ENCODE measurements around the gene HOXA4.
A peak's percentile ranks its signal among the peaks of the same experiment; 100 is the strongest.

HOXA4 gene

GRCh38 chr7:27163288-27164044 is 32.9 kb upstream of the HOXA4 start:
- Histone ChIP-seq H3K36me3 (replicated peaks in 1 of 2; ENCODE audit: control insufficient read depth in 2 of 2, insufficient read depth in 2 of 2, low read length in 2 of 2) (no peaks in the 10 kb centered on the region), H2BK5ac (ENCODE audit: low read length) (no peak overlapping the region), H2AK5ac (ENCODE audit: low read depth, low read length) (no peak overlapping the region), H4K91ac (ENCODE audit: low read depth, low read length, poor library complexity) (no peak overlapping the region), H3K4me3 (ENCODE audit: low read length in 2 of 2) (no peak overlapping the region), H4K8ac (ENCODE audit: low read depth, low read length) (no peak overlapping the region), H3K4me1 (ENCODE audit: control insufficient read depth in 2 of 2, insufficient read depth in 1 of 2, low read depth in 1 of 2, low read length in 2 of 2) (no peaks in the 10 kb centered on the region), H3K4ac (ENCODE audit: low read length) (no peak overlapping the region), H2AFZ (ENCODE audit: low read length) (no peak overlapping the region), H3K14ac (ENCODE audit: low read length) (no peak overlapping the region), H3K79me1 (ENCODE audit: low read depth, low read length) (peaks cover 2% of the 10 kb centered on the region), H3K9ac (ENCODE audit: low read depth, low read length, poor library complexity) (no peak overlapping the region), H3K27ac (replicated peaks; ENCODE audit: low read length) (no peak overlapping the region), H3K18ac (ENCODE audit: low read length) (no peak overlapping the region), H2BK120ac (ENCODE audit: low read depth, low read length) (no peak overlapping the region), H2BK15ac (ENCODE audit: low read length) (no peak overlapping the region), H2BK12ac (ENCODE audit: low read length) (no peak overlapping the region), H3K9me3 (replicated peaks in 1 of 2; ENCODE audit: control insufficient read depth in 2 of 2, insufficient read depth in 1 of 2, low read depth in 1 of 2, low read length in 2 of 2) (peaks cover 15 to 32% of the 10 kb centered on the region in 2 donors), H3K27me3 (ENCODE audit: control insufficient read depth in 3 of 3, insufficient read depth in 3 of 3, low read depth in 1 of 3, low read length in 3 of 3) (peaks cover 73 to 97% (median 95%) of the 10 kb centered on the region in 3 experiments), H3K23ac (ENCODE audit: low read depth, low read length, poor library complexity) (peak overlapping the region; percentile 75), H3K4me2 (ENCODE audit: insufficient read depth, low read length, poor library complexity, severe bottlenecking) (no peak overlapping the region)
- DNase-seq (ENCODE audit: low spot score), result no peak
- no CpG with 5 or more reads among the region's 24 CpGs for WGBS, 2 donors (ENCODE audit: extremely low coverage in 2 of 2, insufficient read length in 2 of 2, insufficient replicate concordance in 1 of 2)

- Histone ChIP-seq H4K91ac (ENCODE audit: low read depth, low read length, poor library complexity) (no peak overlapping the region), H3K79me1 (ENCODE audit: low read depth, low read length) (peaks cover 2% of the 10 kb centered on the region), H2BK120ac (ENCODE audit: low read depth, low read length) (no peak overlapping the region), H3K27me3 (ENCODE audit: control insufficient read depth in 3 of 3, insufficient read depth in 3 of 3, low read depth in 1 of 3, low read length in 3 of 3) (peaks cover 72 to 97% (median 95%) of the 10 kb centered on the region in 3 experiments), H3K4ac (ENCODE audit: low read length) (no peak overlapping the region), H3K27ac (replicated peaks; ENCODE audit: low read length) (no peak overlapping the region), H3K4me3 (ENCODE audit: low read length in 2 of 2) (no peak overlapping the region), H3K4me1 (ENCODE audit: control insufficient read depth in 2 of 2, insufficient read depth in 1 of 2, low read depth in 1 of 2, low read length in 2 of 2) (no peaks in the 10 kb centered on the region), H2AK5ac (ENCODE audit: low read depth, low read length) (no peak overlapping the region), H2BK12ac (ENCODE audit: low read length) (no peak overlapping the region), H3K9ac (ENCODE audit: low read depth, low read length, poor library complexity) (no peak overlapping the region), H3K4me2 (ENCODE audit: insufficient read depth, low read length, poor library complexity, severe bottlenecking) (no peak overlapping the region), H2AFZ (ENCODE audit: low read length) (no peak overlapping the region), H4K8ac (ENCODE audit: low read depth, low read length) (no peak overlapping the region), H3K18ac (ENCODE audit: low read length) (no peak overlapping the region), H3K9me3 (replicated peaks in 1 of 2; ENCODE audit: control insufficient read depth in 2 of 2, insufficient read depth in 1 of 2, low read depth in 1 of 2, low read length in 2 of 2) (peaks cover 16 to 33% of the 10 kb centered on the region in 2 donors), H3K36me3 (replicated peaks in 1 of 2; ENCODE audit: control insufficient read depth in 2 of 2, insufficient read depth in 2 of 2, low read length in 2 of 2) (no peaks in the 10 kb centered on the region), H3K14ac (ENCODE audit: low read length) (no peak overlapping the region), H3K23ac (ENCODE audit: low read depth, low read length, poor library complexity) (no peak overlapping the region), H2BK5ac (ENCODE audit: low read length) (no peak overlapping the region), H2BK15ac (ENCODE audit: low read length) (no peak overlapping the region)
- DNase-seq (ENCODE audit: low spot score), result no peak
- no CpG with 5 or more reads among the region's 7 CpGs for WGBS, 2 donors (ENCODE audit: extremely low coverage in 2 of 2, insufficient read length in 2 of 2, insufficient replicate concordance in 1 of 2)
Measured at GRCh38 chr7:27162561-27163287, 32.2 kb upstream of the HOXA4 start.

- DNase-seq (ENCODE audit: low spot score), result no peak
- Histone ChIP-seq H3K4me1 (ENCODE audit: control insufficient read depth in 2 of 2, insufficient read depth in 1 of 2, low read depth in 1 of 2, low read length in 2 of 2) (no peaks in the 10 kb centered on the region), H3K36me3 (replicated peaks in 1 of 2; ENCODE audit: control insufficient read depth in 2 of 2, insufficient read depth in 2 of 2, low read length in 2 of 2) (no peaks in the 10 kb centered on the region), H3K9ac (ENCODE audit: low read depth, low read length, poor library complexity) (no peak overlapping the region), H3K23ac (ENCODE audit: low read depth, low read length, poor library complexity) (peak overlapping the region; percentile 91), H2AFZ (ENCODE audit: low read length) (peak overlapping the region; percentile 69), H3K4ac (ENCODE audit: low read length) (no peak overlapping the region), H3K14ac (ENCODE audit: low read length) (no peak overlapping the region), H2AK5ac (ENCODE audit: low read depth, low read length) (no peak overlapping the region), H3K18ac (ENCODE audit: low read length) (no peak overlapping the region), H2BK12ac (ENCODE audit: low read length) (no peak overlapping the region), H2BK120ac (ENCODE audit: low read depth, low read length) (no peak overlapping the region), H3K4me3 (ENCODE audit: low read length in 2 of 2) (no peak overlapping the region), H3K27me3 (ENCODE audit: control insufficient read depth in 3 of 3, insufficient read depth in 3 of 3, low read depth in 1 of 3, low read length in 3 of 3) (peaks cover 75 to 97% (median 95%) of the 10 kb centered on the region in 3 experiments), H3K9me3 (replicated peaks in 1 of 2; ENCODE audit: control insufficient read depth in 2 of 2, insufficient read depth in 1 of 2, low read depth in 1 of 2, low read length in 2 of 2) (peaks cover 23 to 40% of the 10 kb centered on the region in 2 donors), H3K79me1 (ENCODE audit: low read depth, low read length) (peaks cover 2% of the 10 kb centered on the region), H2BK15ac (ENCODE audit: low read length) (no peak overlapping the region), H3K27ac (replicated peaks; ENCODE audit: low read length) (no peak overlapping the region), H4K91ac (ENCODE audit: low read depth, low read length, poor library complexity) (no peak overlapping the region), H4K8ac (ENCODE audit: low read depth, low read length) (no peak overlapping the region), H3K4me2 (ENCODE audit: insufficient read depth, low read length, poor library complexity, severe bottlenecking) (no peak overlapping the region), H2BK5ac (ENCODE audit: low read length) (peak overlapping the region; percentile 82)
- no CpG with 5 or more reads among the region's 30 CpGs for WGBS, 2 donors (ENCODE audit: extremely low coverage in 2 of 2, insufficient read length in 2 of 2, insufficient replicate concordance in 1 of 2)
Measured at GRCh38 chr7:27161721-27162560, 31.4 kb upstream of the HOXA4 start.

Data from neuronal stem cell (in vitro differentiated cells).